ENCODE data around the gene MAP3K13. TPM values are rescaled to one million over a fixed set of nuclear protein-coding genes. Genes with fewer than 3 reads are reported as not detected.

The MAP3K13 gene, protein sequence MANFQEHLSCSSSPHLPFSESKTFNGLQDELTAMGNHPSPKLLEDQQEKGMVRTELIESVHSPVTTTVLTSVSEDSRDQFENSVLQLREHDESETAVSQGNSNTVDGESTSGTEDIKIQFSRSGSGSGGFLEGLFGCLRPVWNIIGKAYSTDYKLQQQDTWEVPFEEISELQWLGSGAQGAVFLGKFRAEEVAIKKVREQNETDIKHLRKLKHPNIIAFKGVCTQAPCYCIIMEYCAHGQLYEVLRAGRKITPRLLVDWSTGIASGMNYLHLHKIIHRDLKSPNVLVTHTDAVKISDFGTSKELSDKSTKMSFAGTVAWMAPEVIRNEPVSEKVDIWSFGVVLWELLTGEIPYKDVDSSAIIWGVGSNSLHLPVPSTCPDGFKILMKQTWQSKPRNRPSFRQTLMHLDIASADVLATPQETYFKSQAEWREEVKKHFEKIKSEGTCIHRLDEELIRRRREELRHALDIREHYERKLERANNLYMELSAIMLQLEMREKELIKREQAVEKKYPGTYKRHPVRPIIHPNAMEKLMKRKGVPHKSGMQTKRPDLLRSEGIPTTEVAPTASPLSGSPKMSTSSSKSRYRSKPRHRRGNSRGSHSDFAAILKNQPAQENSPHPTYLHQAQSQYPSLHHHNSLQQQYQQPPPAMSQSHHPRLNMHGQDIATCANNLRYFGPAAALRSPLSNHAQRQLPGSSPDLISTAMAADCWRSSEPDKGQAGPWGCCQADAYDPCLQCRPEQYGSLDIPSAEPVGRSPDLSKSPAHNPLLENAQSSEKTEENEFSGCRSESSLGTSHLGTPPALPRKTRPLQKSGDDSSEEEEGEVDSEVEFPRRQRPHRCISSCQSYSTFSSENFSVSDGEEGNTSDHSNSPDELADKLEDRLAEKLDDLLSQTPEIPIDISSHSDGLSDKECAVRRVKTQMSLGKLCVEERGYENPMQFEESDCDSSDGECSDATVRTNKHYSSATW
- 19.0 and 21.9 TPM in 2 replicates for total RNA-seq

DNA sequence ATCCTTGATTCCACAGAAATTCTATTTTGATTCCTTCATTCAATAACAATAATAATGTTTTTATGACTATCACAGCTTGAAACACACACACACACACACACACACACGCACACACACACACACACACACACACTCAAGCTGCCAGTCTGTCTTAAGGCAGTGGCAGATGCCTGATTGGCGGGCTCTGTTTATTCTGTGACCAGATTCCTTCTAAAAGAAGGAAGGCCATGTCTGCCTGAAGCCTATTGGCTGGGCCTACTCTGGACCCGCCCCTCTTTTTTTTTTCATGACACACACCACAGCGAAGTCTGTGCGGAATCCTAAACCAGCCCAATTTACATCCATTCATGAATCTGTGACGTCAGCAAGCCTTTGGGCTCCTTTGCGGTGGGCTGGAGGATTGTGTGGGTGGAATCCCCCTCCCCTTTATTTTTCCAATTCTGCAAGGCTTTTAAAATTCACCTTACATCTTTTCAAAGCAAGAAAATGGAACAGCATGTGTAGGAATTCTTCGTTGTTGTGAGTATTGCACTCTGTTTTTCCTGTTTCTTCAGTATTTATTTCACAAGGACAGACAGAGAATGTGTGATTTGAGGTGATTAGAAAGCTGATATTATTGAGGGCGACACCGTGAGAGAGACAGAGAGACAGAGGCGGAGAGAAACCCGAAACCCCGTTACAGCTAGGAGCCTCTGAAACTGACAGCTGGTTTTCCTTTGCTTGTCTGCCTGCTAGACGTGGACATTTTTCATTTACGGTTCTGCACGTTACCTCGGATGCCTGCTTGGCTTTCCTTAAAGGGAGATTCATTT lies at the start of gene MAP3K13:
Gene MAP3K13, plus strand, starts transcription at position 287 of the 812 bp plus-strand sequence. CDS start 65,446 bp downstream, outside the sequence.

GRCh38 chr3:185498503-185499396 lies 135.8 kb downstream of the MAP3K13 start, which contains the start of gene TMEM41A:
Gene TMEM41A (minus strand): TSS chr3:185499035. CDS start chr3:185498961, 74 bp downstream.

Other genes with a start within 250 kb of the MAP3K13 start
- under 0.01 TPM in 1 of 2 replicates, not detected in the other for gene C3orf70, start 210.1 kb upstream of the MAP3K13 start, total RNA-seq
- 5.4 and 6.1 TPM in 2 replicates for gene EHHADH, start 109.1 kb upstream of the MAP3K13 start, total RNA-seq
- 24.0 and 31.1 TPM in 2 replicates for gene TMEM41A, start 135.9 kb downstream of the MAP3K13 start, total RNA-seq
- 3.4 and 9.6 TPM in 2 replicates for gene LIPH, start 189.5 kb downstream of the MAP3K13 start, total RNA-seq
- gene SENP2, start 223.2 kb downstream of the MAP3K13 start, total RNA-seq: 17.8 and 26.2 TPM in 2 replicates

Measured in airway epithelial cell (primary cell).